NCI-H748 (cell line): ENCODE data around the gene FGGY.

Experiments used
- DNase-seq: peaks from one replicate; lab custom pipeline; 2025; ENCODE audit not compliant: unreplicated experiment; lab: John Stamatoyannopoulos, UW

The FGGY gene

GRCh38 chr1:59314776-59315528 is 18.1 kb downstream of the FGGY start:
- no peak for DNase-seq

GRCh38 chr1:59315529-59316463 is 18.9 kb downstream of the FGGY start:
- no peak for DNase-seq

- DNase-seq = no peak
Observed at GRCh38 chr1:59316497-59317128, 19.7 kb downstream of the FGGY start.

- no peak for DNase-seq
Observed at GRCh38 chr1:59317343-59317742, 20.4 kb downstream of the FGGY start.

GRCh38 chr1:59317780-59318179 is 20.9 kb downstream of the FGGY start:
- no peak for DNase-seq

- DNase-seq = no peak
Observed at GRCh38 chr1:59318271-59318860, 21.5 kb downstream of the FGGY start.

GRCh38 chr1:59322394-59322793 is 25.5 kb downstream of the FGGY start:
- no peak for DNase-seq

- DNase-seq = no peak
Observed at GRCh38 chr1:59322814-59323213, 25.9 kb downstream of the FGGY start.

GRCh38 chr1:59323879-59324278 is 27.0 kb downstream of the FGGY start:
- no peak for DNase-seq

GRCh38 chr1:59328353-59328752 is 31.5 kb downstream of the FGGY start:
- no peak for DNase-seq

GRCh38 chr1:59329412-59330053 is 32.6 kb downstream of the FGGY start:
- DNase-seq = no peak

- no peak for DNase-seq
Observed at GRCh38 chr1:59331686-59332620, 35.1 kb downstream of the FGGY start.

- no peak for DNase-seq
Observed at GRCh38 chr1:59332983-59333382, 36.1 kb downstream of the FGGY start.

- DNase-seq = no peak
Observed at GRCh38 chr1:59333626-59334277, 36.9 kb downstream of the FGGY start.

GRCh38 chr1:59340411-59341307 is 43.8 kb downstream of the FGGY start:
- no peak for DNase-seq

GRCh38 chr1:59342801-59343575 is 46.1 kb downstream of the FGGY start:
- DNase-seq = no peak

GRCh38 chr1:59343576-59343840 is 46.6 kb downstream of the FGGY start:
- no peak for DNase-seq

- no peak for DNase-seq
Observed at GRCh38 chr1:59345221-59345620, 48.3 kb downstream of the FGGY start.
